Parathyroid adenoma (tissue), 2 donors: ENCODE results near the gene AAR2.

Experiments
- H2AFZ ChIP-seq: fragments of 300-600 bp; sonication (generic); one replicate; pipeline ENCODE4 v1.7.0; 2017; ENCODE audit warnings: antibody characterized with exemption, mild to moderate bottlenecking
- H3K27ac ChIP-seq: fragments of 300-600 bp; sonication (generic); one replicate; pipeline ENCODE4 v1.7.0; 2017
- H3K27me3 ChIP-seq: fragments of 300-600 bp; sonication (generic); one replicate; pipeline ENCODE4 v1.7.0; 2017; ENCODE audit warnings: low read length; ENCODE audit not compliant: control insufficient read depth, insufficient read depth
- H3K36me3 ChIP-seq: fragments of 300-600 bp; sonication (generic); one replicate; pipeline ENCODE4 v1.7.0; 2017; ENCODE audit warnings: low read length; ENCODE audit not compliant: control insufficient read depth, insufficient read depth
- H3K4me1 ChIP-seq: fragments of 300-600 bp; sonication (generic); one replicate; pipeline ENCODE4 v1.7.0; 2017; ENCODE audit warnings: control low read depth
- H3K4me2 ChIP-seq: fragments of 300-600 bp; sonication (generic); one replicate; pipeline ENCODE4 v1.7.0; 2017; ENCODE audit warnings: low read length
- H3K4me3 ChIP-seq: fragments of 300-600 bp; sonication (generic); one replicate; pipeline ENCODE4 v1.7.0; 2017; ENCODE audit warnings: low read depth, low read length
- H3K79me2 ChIP-seq: fragments of 300-600 bp; sonication (generic); one replicate; pipeline ENCODE4 v1.7.0; 2017; ENCODE audit warnings: control low read depth
- H3K9ac ChIP-seq: fragments of 300-600 bp; sonication (generic); one replicate; pipeline ENCODE4 v1.7.0; 2017; ENCODE audit warnings: mild to moderate bottlenecking
- H3K9me3 ChIP-seq: fragments of 300-600 bp; sonication (generic); one replicate; pipeline ENCODE4 v1.7.0; 2017; ENCODE audit warnings: low read length; ENCODE audit not compliant: control insufficient read depth
- CTCF ChIP-seq: fragments of 300-600 bp; sonication (generic); IDR thresholded peaks from one replicate; pipeline ENCODE4 v1.7.0; 2017; ENCODE audit warnings: antibody characterized with exemption, mild to moderate bottlenecking
- donor health status: primary hyperparathyroidism.

Gene AAR2

GRCh38 chr20:36210436-36211021 is 25.7 kb upstream of the AAR2 start:
- no peaks in the 10 kb centered on the region for H3K36me3 ChIP-seq
- H3K9ac ChIP-seq: no peak overlapping the region
- no peaks in the 10 kb centered on the region for H3K4me1 ChIP-seq
- no peaks in the 10 kb centered on the region for H3K79me2 ChIP-seq
- no peak for TF ChIP-seq CTCF
- H3K9me3 ChIP-seq: no peaks in the 10 kb centered on the region
- H3K27ac ChIP-seq: no peak overlapping the region
- no peaks in the 10 kb centered on the region for H3K27me3 ChIP-seq
- no peak overlapping the region for H3K4me3 ChIP-seq
- no peak overlapping the region for H3K4me2 ChIP-seq
- no peak overlapping the region for H2AFZ ChIP-seq

GRCh38 chr20:36213362-36213761 is 22.9 kb upstream of the AAR2 start:
- Histone ChIP-seq H2AFZ (no peak overlapping the region), H3K36me3 (no peaks in the 10 kb centered on the region), H3K27ac (no peak overlapping the region), H3K79me2 (no peaks in the 10 kb centered on the region), H3K4me3 (no peak overlapping the region), H3K9me3 (no peaks in the 10 kb centered on the region), H3K4me2 (no peak overlapping the region), H3K4me1 (no peaks in the 10 kb centered on the region), H3K9ac (no peak overlapping the region), H3K27me3 (no peaks in the 10 kb centered on the region)
- no peak for TF ChIP-seq CTCF

- Histone ChIP-seq H2AFZ (no peak overlapping the region), H3K79me2 (no peaks in the 10 kb centered on the region), H3K27ac (no peak overlapping the region), H3K4me1 (no peaks in the 10 kb centered on the region), H3K4me2 (no peak overlapping the region), H3K9ac (no peak overlapping the region), H3K36me3 (no peaks in the 10 kb centered on the region), H3K4me3 (no peak overlapping the region), H3K9me3 (no peaks in the 10 kb centered on the region), H3K27me3 (no peaks in the 10 kb centered on the region)
- peak; percentile 32 for TF ChIP-seq CTCF
These were observed 21.5 kb upstream of the AAR2 start for GRCh38 chr20:36214684-36215256.

- no peak overlapping the region for H3K4me3 ChIP-seq
- H3K9ac ChIP-seq: no peak overlapping the region
- no peaks in the 10 kb centered on the region for H3K27me3 ChIP-seq
- no peaks in the 10 kb centered on the region for H3K79me2 ChIP-seq
- H3K27ac ChIP-seq: no peak overlapping the region
- no peak overlapping the region for H2AFZ ChIP-seq
- no peaks in the 10 kb centered on the region for H3K9me3 ChIP-seq
- no peaks in the 10 kb centered on the region for H3K36me3 ChIP-seq
- H3K4me1 ChIP-seq: no peaks in the 10 kb centered on the region
- no peak overlapping the region for H3K4me2 ChIP-seq
- TF ChIP-seq CTCF: no peak
These were observed 20.5 kb upstream of the AAR2 start for GRCh38 chr20:36215778-36216177.
